Stromal cell of bone marrow (primary cell): ENCODE results near the gene MS4A13.
"Not testable (repeated sequence)": the region's sequence is repeated elsewhere in the genome, so short reads cannot be mapped to it uniquely, and the experiment has no call there.

Experiments
- DNase-seq: peaks from one replicate; pipeline ENCODE4 v3.0.0-alpha.2; 2012; ENCODE audit warnings: low read depth

Gene MS4A13

GRCh38 chr11:60530454-60531100 lies 15.4 kb downstream of the MS4A13 start:
- DNase-seq, result no peak

GRCh38 chr11:60532383-60532782 lies 17.2 kb downstream of the MS4A13 start:
- DNase-seq, result not testable (repeated sequence)

GRCh38 chr11:60538627-60539026 lies 23.4 kb downstream of the MS4A13 start:
- DNase-seq, result not testable (repeated sequence)

GRCh38 chr11:60544077-60544476 lies 28.9 kb downstream of the MS4A13 start:
- DNase-seq, result no peak

GRCh38 chr11:60561254-60561653 lies 46.1 kb downstream of the MS4A13 start:
- no peak for DNase-seq

GRCh38 chr11:60563553-60564235 lies 48.5 kb downstream of the MS4A13 start:
- no peak for DNase-seq

GRCh38 chr11:60566776-60567175 lies 51.6 kb downstream of the MS4A13 start:
- DNase-seq, result no peak

GRCh38 chr11:60570970-60571369 lies 55.8 kb downstream of the MS4A13 start:
- no peak for DNase-seq

GRCh38 chr11:60589611-60590010 lies 74.4 kb downstream of the MS4A13 start:
- no peak for DNase-seq
